Adrenal gland (tissue), 5 donors: ENCODE measurements around the gene SMC1B.

Experiments used
- CTCF ChIP-seq, 6 experiments: fragments of 450-650 bp in 4 of 6; fragments of 200-600 bp in 2 of 6; sonication (generic) in 1 of 6; IDR thresholded peaks; 1 replicate in 5 of 6; 2 replicates in 1 of 6; pipeline versions ENCODE4 v1.5.1 to v1.8.0; 2016 to 2021; ENCODE audit warnings: antibody characterized with exemption in 6 of 6, mild to moderate bottlenecking in 2 of 6, moderate library complexity in 1 of 6
- POLR2A ChIP-seq, 2 donors: fragments of 450-650 bp; IDR thresholded peaks; one replicate each; pipeline ENCODE4 v1.6.1; 2017; ENCODE audit warnings: antibody characterized with exemption in 2 of 2, mild to moderate bottlenecking in 2 of 2, moderate library complexity in 1 of 2
- donor health status: DM: no; HTN: no; CAD: no.

- TF ChIP-seq CTCF (IDR thresholded peaks at IDR 0.05) (no peak), POLR2A (IDR thresholded peaks at IDR 0.05) (no peak)
Measured at GRCh38 chr22:45450921-45451651, 37.7 kb upstream of the SMC1B start.
